NCI-H146 (cell line): ENCODE results near the gene CIITA.
"Not testable (repeated sequence)": the region's sequence is repeated elsewhere in the genome, so short reads cannot be mapped to it uniquely, and the experiment has no call there.

Experiments
- DNase-seq: peaks from one replicate; lab custom pipeline; 2025; lab: John Stamatoyannopoulos, UW

Gene CIITA

DNA sequence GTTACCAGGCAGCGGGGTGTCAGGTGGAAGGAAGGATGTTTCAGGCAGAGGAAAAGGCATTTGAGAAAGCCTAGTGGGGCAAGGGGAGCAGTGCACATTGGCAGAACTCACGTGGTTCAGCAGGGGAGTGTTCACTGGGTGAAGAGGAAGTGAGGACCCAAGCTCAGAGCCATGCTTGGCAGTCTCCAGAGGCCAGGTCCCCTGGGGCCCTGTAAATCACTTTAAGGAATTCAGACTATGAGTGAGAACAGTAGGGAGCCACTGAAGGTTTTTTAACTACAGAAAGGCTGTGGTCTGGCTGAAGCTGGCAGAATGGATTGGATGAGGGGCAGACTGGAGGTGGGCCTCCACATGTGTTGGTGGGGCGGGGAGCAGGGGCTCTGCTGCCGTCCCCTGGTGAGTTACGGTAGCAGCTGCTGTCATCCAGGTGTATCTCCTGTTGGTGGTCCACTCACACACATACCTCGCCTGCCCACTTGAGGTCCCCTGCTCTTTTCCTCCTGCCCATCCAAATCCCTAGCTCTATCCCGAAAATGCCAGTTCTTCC lies 72.5 kb downstream of the CIITA start:
- no peak for DNase-seq

DNA sequence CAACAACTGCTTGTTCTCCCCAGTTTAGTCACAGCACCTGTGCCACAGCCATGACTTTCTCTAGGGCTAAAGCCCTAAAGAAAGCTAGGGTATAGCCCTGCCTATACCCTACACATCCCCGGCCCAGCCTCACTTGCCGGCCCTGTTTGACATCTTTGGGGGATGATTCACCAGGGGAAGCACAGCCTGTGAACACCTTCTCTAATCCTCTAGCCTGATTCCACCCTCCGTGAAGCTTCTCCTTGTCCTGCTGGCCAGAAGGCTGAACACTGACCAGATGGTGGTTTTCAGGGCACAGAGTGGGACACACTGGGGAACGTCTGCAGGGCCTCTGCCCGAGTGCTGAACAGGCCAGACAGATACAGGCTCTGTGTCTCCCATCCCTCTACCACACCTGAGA lies 73.4 kb downstream of the CIITA start:
- no peak for DNase-seq

DNA sequence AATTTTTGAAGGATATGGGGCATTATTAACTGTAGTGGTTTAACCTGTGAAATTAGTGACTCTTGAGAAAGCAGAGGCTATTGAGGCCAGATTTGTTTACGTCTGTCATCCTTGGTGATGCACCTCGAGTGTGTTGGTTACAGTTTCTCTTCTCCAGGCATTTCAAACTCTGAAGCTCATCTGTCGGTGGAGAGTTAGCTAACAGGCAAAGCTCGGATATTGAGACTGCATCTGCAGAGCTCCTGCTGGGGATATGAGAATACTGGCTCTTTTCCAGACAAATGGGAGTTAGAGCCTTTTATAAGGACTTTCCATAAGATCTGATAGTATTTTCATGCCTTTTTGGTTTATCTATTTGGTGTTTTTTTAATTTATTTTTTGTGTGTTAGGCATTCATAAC lies 74.0 kb downstream of the CIITA start:
- DNase-seq, result no peak

DNA sequence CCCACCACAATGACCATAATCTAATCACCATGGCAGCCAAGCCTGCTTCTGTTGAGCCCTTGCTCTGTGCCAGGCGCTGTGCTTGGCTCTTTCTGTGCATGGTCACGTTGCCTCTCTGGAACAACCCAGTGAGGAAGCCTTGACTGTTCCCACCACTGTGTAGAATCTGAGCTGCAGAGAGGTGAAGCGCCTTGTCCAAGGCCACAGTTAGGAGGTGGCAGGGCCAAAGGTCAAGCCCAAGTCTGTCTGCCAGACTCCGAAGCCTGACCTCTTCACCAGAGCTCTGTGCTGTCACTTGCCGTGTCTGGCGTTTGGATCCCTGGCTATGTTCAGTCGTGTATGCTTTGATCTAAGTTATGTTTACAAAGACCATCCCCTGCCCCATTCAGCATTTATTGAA lies 77.9 kb downstream of the CIITA start:
- no peak for DNase-seq

DNA sequence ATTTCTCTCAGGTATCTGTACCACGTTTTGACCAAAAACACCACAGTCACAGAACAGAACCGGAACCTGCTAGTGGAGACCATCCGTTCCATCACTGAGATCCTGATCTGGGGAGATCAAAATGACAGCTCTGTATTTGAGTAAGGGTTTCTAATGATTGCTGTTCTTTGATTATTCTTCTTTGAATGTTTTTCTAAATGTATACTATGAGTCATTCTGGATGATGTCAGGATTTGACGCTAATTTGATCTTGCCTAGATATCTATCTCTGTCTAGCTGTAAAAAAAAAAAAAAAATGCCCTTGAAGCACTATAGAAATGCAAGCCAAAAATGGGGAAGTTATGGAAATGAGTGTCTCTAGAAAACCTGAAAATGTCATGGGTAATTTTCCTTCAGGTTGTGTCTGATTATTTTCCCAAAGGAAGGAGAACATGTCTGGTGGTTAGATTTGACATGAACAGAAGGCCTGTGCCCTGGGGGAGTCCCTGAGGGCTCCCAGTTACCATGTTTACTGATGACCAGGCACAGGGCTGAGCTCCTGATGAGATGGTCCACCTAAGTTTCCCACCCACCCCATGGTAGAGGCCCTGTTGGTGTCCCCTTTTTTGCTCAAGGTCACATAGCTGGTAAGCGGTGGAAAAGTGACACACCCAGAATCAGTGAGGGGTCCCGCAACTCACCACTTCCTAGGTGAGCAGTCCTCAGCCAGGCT lies 80.9 kb downstream of the CIITA start:
- DNase-seq, result no peak

DNA sequence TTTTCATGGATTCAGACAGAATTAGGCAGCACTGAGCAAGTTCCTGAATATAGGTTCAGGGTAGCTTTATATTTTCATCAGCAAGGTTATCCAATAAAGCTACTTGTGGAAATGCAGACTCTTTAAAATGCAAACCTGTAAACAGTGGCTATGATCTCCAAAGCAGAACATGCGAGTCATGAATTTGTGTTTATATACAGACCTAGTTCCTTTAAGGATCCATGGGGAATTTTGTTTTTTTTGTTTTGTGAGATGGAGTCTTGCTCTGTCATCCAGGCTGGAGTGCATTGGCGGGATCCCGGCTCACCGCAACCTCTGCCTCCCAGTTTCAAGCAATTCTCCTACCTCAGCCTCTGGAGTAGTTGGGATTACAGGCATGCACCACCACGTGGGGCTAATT lies 82.2 kb downstream of the CIITA start:
- DNase-seq, result no peak

DNA sequence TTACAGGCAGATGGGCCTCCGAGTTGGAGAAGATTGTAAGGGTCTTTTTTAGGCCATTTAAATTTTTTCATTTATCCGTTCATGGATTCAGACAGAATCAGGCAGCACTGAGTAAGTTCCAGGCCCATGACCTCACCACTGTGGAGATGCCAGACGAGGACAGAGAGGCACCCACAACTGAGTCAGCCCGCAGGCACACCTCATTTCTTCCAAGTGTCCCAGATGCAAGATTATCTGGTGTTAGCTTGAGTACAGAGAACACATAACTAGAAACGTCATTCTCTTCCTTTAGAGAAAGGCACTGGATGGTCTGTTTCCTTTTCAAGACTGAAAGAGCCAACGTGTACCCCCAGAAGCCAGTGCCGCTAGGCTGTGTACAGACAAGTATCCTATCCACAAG lies 84.2 kb downstream of the CIITA start:
- DNase-seq, result no peak

DNA sequence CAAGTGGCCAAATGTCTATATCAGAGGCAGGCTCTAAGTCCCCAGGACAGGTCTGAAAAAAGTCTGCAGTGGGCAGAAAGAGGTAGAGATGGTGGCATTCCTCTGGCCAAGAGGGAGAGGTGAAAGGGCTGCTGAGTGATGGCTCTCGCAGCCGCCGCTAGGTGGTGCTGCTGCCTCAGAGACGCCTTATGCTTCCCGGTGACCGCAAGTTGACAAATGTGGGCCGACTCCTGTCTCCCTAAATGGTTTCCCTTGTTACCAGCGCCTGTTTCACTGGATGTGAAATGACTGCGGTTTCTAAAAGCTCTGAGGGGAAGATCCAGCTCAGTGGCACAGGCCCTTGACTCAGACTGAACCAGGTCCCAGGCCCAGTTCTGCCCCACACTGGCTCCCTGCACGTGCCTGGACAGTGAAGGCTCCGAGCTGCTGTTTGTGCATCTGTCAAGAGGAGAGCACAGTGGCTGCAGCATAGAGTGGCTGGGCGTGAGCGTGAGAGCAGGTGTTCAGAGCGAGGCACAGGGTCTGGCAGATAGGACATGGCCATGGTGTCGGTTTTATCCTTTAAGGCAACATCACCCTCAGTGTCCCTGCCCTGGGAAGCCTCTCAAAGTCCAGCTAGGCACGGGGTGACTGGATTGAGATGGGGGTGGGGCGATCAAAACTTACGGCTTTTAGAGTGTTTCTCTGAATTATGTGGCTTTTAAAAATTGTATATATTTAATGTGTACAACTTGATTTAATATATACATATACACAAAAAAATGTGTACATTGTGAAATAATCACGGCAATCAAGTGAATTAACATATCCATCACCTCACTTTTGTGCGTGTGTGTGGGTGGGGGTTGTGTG lies 87.3 kb downstream of the CIITA start:
- peak; percentile 68 for DNase-seq

DNA sequence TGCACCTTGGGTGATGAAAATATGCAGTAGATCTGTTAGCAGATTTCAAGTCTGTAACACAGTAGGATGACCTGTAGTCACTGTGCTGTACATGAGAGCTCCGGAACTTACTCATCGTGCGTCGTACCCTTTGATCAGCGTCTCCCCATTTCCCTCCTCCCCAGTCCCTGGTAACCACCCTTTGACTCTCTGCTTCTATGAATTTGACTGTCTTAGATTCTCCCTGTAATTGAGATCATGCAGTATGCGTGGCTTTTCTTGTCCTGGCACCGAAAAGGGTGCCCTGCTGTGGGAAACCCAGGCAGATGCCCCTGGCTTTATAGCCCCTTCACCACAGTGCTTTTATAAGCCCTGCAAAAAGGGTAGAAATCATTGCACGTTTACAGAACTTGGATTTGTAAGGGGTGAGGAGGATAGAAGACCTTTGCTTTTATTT lies 87.9 kb downstream of the CIITA start:
- no peak for DNase-seq

DNA sequence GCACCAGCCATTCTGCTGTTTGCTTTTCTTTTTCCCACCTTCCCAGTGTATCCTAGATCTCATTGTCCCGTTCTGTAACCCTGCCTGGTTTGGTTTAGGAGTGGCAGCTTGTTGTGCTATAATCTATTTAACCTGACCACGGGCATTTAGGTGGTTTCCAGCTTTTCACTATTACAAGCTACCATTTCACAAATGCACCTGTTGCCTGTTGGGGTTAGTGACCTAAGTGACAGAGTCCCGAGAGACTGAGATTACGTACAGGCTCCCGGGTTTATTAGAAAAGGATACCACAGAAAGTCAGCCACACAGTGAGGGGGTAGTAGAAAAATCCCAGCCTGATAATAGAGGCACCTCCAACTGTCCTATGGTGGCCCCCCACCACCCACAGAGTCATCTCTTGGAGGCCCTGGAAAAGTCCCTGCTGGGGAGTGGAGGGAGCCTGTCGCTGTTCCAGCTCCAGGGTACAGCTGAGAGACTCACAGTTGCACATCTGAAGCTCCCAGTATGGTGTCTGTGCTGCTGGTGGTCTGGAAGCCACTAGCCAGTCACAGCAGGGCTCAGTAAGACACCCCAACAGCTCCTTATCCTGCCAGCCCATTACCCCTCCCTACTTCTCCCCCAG lies 88.5 kb downstream of the CIITA start:
- DNase-seq, result no peak

DNA sequence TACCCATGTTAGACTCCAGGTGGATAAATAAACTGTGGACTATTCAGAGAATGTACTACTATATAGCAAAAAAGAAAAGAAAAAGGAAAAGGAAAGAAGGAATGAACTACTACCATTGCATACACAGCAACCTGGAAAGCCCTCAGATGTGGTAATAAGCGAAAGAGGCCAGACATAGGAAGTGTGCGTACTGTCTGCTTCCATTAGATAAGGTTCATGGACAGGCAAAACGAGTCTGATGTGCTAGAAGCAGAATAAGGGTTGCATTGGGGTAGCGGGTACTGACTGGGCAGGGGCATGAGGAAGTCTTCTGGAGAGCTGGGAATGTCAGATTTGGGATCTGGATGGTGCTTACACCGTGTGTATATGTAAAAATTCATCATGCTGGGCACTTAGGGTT lies 89.1 kb downstream of the CIITA start:
- no peak for DNase-seq

DNA sequence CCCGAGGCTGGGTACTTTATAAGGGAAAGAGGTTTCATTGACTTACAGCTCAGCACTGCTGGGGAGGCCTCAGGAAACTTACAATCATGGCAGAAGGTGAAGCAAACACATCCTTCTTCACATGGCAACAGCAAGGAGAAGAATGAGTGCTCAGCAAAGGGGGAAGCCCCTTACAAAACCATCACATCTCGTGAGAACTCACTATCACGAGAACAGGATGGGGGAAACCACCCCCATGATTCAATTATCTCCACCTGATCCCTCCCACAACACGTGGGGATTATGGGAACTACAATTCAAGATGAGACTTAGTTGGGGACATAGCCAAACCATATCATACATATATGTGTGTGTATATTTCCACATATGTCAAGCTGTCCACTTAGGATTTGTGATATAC lies 89.6 kb downstream of the CIITA start:
- DNase-seq, result not testable (repeated sequence)

DNA sequence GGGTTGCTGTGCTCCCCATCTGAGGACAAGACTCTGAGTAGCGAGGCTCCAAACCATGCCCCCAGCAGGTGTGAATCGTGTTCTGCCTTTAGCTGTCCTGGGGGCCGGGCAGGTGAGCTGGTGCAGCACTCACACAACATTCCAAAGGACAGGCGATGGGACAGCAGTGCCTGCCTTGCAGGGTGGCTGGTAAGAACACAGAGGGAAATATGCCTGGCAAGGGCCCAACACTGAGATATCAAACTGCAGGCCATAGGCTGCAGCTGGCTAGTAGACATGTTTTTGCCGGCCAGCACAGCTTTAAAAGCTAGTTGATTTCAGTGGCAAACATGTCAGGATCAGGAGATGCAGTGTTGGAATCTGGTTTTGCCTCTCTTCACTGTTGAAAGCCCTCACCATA lies 91.0 kb downstream of the CIITA start:
- DNase-seq, result no peak

DNA sequence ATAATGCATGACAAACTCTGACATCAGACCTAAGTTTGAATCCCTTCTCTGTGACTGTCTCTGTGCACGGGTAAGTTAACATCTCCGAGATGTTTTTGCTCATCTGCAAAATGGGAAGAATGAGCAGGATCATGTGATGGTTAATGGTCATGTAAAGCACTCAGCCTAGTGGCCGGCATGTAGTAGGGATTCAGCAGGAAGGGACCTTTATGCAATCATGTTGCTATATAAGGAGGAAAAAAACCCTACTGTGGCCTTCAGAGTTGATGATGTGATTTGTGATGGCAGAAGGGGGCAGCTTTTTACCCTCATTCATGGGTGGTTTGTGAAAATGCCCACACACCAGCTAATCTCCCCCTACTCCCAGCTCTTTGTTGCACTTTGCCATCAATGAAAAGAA lies 91.5 kb downstream of the CIITA start:
- DNase-seq, result no peak

DNA sequence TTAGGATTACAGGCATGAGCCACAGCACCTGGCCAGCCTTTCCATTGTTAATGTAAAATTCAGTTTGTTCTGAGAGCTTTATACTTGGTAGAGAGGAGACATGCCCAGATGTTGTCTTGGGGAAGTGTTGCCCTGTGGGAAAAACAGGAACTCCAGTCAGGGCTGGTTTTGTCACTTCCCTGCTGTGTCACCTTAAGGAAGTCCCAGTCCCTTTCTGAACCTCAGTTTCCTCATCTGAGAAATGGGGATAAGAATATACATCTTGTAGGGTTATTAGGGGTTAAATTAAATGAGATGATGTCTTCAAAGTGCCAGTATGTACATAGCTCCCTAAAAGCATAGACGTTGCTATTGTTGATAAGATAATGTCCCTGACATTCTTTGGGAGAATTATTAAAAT lies 92.6 kb downstream of the CIITA start:
- no peak for DNase-seq

DNA sequence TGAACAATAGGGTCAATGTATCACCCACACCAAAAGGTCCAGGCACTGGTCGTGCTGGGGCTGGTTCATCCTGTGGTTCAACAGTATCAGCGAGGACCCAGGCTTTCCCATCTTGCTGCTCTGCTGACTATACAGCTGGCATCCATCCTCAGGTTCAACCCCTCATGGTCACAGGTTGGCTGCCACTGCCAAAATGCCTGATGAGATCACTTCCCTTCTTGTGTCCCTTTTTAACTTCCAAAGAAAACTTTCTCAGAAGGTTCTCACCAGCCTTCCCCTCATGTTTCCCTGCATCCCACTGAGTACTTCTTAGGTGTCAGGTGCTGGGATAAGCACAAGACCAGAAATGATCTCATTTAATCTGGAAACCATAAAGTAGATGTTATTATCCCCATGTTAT lies 93.1 kb downstream of the CIITA start:
- no peak for DNase-seq

DNA sequence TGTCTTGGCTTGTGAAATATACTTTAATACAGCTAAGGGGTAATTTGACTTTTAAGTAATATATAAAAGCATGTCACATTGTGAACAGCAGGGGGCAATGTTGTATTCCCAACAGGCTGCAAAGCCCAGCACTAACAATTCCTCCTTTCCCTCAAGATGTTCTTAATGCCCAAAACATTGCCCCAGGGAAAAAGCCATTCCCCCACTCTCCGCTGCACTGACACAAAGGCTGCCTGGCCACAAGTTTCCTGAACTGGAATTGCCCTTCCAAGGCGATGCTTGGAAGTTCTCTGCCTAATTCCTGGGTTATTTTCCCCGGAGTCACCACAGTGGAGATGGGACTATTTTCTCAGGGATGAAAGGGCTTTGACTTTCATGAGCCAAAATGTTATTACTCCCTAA lies 94.6 kb downstream of the CIITA start:
- peak; percentile 80 for DNase-seq

DNA sequence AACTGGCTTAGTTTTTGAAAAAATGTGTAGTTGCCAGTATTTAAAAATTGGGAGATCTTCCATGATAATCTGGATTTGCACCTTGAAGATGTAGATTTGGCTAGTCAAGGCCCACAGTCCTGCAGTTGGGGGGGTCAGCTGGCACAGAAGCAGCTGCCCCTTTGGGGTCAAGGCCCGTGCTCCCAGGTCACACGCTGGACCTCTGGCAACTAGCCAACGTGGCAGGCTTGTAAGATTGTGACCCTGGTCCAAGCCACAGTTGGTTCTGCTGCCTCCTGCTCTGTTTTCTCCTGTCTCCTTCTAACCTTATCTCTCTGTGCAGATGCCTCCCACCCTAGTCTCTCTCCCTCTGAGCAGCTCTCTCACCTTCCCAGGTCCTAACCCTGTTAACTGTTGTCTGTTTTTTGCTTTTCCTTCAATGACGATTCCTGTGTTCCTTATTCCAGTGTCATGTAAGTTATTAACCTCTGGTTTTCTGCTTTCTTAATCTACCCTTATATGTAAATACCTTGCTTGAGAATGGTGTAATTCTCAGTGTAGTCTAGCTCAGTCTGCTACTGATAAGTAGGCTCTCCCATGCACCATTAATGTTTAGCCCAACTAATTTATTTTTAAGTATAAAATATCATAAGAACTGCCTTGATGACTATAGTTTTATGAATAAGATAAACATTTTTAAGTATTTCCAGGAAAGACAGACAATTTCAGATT lies 95.3 kb downstream of the CIITA start:
- DNase-seq, result no peak

DNA sequence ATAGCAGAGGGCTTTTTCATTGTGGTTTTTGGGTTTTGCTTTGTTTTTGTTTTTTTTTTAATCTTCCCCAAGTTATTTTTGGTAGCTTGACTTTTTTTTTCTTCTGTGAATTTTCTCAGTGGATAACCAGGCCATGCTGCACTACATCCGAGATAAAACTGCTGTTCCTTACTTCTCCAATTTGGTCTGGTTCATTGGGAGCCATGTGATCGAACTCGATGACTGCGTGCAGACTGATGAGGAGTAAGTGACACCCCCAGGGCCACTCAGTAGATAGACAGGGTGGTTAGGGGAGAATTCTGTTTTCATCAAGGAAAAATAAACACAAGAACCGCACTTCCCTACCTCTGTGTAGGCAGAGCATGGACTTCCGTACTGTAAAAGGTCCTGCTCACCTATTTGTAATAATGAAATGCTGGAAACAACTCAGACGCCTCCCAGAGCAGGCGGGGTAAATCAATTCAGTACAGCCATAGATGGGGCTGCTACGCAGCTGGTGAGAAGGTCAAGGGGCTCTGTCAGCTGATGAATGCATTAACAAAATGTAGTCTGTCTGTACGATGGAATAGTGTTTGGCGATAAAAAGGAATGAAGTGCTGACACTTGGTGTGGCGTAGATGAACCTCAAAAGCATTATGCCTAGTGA lies 95.9 kb downstream of the CIITA start:
- DNase-seq, result no peak

DNA sequence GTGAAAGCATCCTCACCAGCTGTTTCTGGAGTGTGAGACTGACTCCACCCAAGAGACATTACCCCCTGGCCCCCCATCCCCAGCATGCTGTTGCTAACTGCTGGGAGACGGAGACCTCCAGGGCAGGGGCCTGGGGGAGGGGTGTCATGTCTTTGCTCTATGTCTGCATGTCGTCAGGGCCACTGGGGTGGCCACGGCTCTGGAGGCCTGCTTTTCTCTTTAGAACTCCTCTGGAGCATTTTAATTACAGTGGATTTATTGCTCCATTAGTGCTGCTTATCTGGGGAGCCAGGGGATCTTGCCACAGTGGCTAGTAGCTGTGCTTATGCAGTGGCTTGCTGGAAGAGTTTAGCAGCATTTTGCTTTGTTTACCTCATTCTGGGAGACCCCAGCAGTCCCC lies 99.6 kb downstream of the CIITA start:
- DNase-seq, result no peak

DNA sequence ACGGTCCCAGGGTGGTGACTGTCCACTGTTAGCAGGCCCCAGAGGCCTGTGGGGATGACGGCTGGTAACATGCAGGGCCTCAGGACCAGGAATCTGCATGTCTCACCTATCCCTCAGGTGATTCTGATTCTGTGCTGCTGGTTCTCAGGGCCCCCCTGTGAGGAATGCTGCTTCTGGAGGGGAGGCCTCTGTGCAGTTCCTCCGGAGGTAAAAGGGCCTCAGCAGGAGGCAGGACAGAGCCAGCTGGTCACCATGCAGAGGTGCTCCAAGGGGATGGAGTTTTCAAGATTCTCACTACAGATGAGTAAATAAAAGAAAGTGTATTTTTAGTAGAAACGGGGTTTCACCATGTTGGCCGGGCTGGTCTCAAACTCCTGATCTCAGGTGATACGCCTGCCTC lies 101.1 kb downstream of the CIITA start:
- no peak for DNase-seq
